MCF 10A (cell line): ENCODE results near the gene PLEKHJ1. TPM values are rescaled to one million over a fixed set of nuclear protein-coding genes. Genes with fewer than 3 reads are reported as not detected.
"Not testable (repeated sequence)": the region's sequence is repeated elsewhere in the genome, so short reads cannot be mapped to it uniquely, and the experiment has no call there.

Source experiments
- BruUV-seq: library from RNA; stranded (reverse); fragments of 400-500 nt; replicated peaks from 2 replicates; lab custom pipeline; 2021; lab: Mats Ljungman, UMichigan
- CTCF ChIA-PET: fragments of 300-600 bp; sonication (Branson Sonifier 250); formaldehyde crosslinking; extraction: SDS; loops from one replicate; lab custom pipeline; 2021; ENCODE audit warnings: antibody characterized with exemption, inconsistent platforms; lab: Yijun Ruan, JAX
- POLR2A ChIA-PET: fragments of 300-600, 350-650 bp; sonication (Branson Sonifier 250); formaldehyde crosslinking; extraction: SDS; loops from one replicate; lab custom pipeline; 2020; ENCODE audit warnings: antibody characterized with exemption, inconsistent platforms; lab: Yijun Ruan, JAX
- DNase-seq: peaks from one replicate; pipeline ENCODE4 v3.0.0-alpha.2; 2018; ENCODE audit not compliant: unreplicated experiment
- H3K27ac Mint-ChIP-seq: one replicate; pipeline ENCODE4 v1.8.0; 2022; ENCODE audit warnings: mild to moderate bottlenecking, low read depth, mixed read lengths; ENCODE audit not compliant: unreplicated experiment
- H3K27me3 Mint-ChIP-seq: one replicate; pipeline ENCODE4 v1.8.0; 2022; ENCODE audit warnings: mixed read lengths; ENCODE audit not compliant: insufficient read depth, unreplicated experiment
- H3K36me3 Mint-ChIP-seq: one replicate; pipeline ENCODE4 v1.8.0; 2022; ENCODE audit warnings: mild to moderate bottlenecking, moderate library complexity, mixed read lengths; ENCODE audit not compliant: insufficient read depth, unreplicated experiment
- H3K4me1 Mint-ChIP-seq: one replicate; pipeline ENCODE4 v1.8.0; 2022; ENCODE audit warnings: mixed read lengths; ENCODE audit not compliant: insufficient read depth, unreplicated experiment
- H3K4me3 Mint-ChIP-seq: one replicate; pipeline ENCODE4 v1.8.0; 2022; ENCODE audit warnings: mild to moderate bottlenecking, moderate library complexity, mixed read lengths; ENCODE audit not compliant: unreplicated experiment
- H3K9me3 Mint-ChIP-seq: one replicate; pipeline ENCODE4 v1.8.0; 2022; ENCODE audit warnings: mixed read lengths; ENCODE audit not compliant: unreplicated experiment
- intact Hi-C: fragments of 100-400 bp; cut with micrococcal nuclease; formaldehyde crosslinking; loops from 2 replicates; pipeline ENCODE4 v1.14.1; 2022
- total RNA-seq: library from RNA; stranded (reverse); gene quantifications from 2 replicates; pipeline ENCODE4 v1.2.3, GENCODE V29; 2022
- TF ChIP-seq, protein P1 (sequence below): fragments of 200-600 bp; IDR thresholded peaks from one replicate; pipeline ENCODE4 v1.8.0; 2022; ENCODE audit warnings: antibody characterized with exemption, mild to moderate bottlenecking; ENCODE audit not compliant: unreplicated experiment

Gene PLEKHJ1
- total RNA-seq, 1 experiment from 2014 or later: 54.1 TPM

DNA sequence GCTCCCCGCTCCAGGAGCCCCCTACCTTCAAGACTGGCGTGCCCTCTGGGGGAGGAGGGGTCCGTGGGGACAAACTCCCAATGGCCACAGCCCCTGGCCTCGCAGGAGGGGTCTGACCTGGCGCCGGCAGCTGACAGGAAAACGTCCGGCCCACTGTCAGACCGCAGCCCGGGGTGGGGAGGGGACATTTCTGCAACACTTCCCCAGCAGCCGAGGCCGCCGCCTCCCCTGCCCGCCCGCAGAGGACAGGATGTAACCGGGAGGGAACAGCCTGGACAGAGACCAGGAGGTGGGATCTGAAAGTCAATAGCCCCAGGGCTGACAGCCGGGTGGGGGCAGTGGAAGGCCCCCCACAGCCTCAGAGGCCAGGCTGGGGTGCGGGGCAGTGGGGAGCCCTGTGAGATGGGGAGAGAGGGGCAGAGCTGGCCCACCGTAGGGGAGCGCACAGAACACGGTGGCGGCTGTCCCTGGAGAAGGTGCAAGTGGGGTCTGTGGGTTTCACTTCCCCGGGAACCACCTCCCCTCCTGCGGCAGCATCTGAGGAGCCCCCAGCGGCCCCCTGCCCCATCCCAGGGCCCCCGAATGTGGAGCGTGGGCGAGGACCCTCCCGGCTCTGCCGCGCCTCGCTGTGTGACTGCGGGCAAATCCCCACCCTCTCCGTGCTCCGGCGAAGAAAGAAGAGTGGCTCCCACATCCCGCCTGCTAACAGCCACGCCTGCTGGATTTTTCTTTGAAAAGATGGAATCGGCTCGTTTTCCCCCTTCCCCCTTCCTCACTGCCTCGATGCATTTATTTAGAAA lies 46.1 kb upstream of the PLEKHJ1 start, which contains the start of gene PEAK3:
Gene PEAK3, minus strand, starts transcription at position 114 of the 800 bp plus-strand sequence. CDS start 1,244 bp downstream, outside the sequence.
- no peak for DNase-seq
- H3K4me1 Mint-ChIP-seq: no peaks in the 10 kb centered on the region
- POLR2A ChIA-PET: no interaction called here
- CTCF ChIA-PET: interaction anchor here (0.6 to 0.8 kb wide), 2 partner anchors 110 to 167 kb away, joined by 3 to 4 read pairs; no protein-coding TSS in a partner anchor
- no peaks in the 10 kb centered on the region for H3K9me3 Mint-ChIP-seq
- H3K27ac Mint-ChIP-seq: no peak within 1 kb of the TSS
- TF ChIP-seq, protein P1, sequence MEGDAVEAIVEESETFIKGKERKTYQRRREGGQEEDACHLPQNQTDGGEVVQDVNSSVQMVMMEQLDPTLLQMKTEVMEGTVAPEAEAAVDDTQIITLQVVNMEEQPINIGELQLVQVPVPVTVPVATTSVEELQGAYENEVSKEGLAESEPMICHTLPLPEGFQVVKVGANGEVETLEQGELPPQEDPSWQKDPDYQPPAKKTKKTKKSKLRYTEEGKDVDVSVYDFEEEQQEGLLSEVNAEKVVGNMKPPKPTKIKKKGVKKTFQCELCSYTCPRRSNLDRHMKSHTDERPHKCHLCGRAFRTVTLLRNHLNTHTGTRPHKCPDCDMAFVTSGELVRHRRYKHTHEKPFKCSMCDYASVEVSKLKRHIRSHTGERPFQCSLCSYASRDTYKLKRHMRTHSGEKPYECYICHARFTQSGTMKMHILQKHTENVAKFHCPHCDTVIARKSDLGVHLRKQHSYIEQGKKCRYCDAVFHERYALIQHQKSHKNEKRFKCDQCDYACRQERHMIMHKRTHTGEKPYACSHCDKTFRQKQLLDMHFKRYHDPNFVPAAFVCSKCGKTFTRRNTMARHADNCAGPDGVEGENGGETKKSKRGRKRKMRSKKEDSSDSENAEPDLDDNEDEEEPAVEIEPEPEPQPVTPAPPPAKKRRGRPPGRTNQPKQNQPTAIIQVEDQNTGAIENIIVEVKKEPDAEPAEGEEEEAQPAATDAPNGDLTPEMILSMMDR: no peak
- intact Hi-C loops: no loop called here
- BruUV-seq: no TSS peak
- no peak within 1 kb of the TSS for H3K4me3 Mint-ChIP-seq
- H3K27me3 Mint-ChIP-seq: no peaks in the 10 kb centered on the region
- peaks cover 12% of the 10 kb centered on the region for H3K36me3 Mint-ChIP-seq

DNA sequence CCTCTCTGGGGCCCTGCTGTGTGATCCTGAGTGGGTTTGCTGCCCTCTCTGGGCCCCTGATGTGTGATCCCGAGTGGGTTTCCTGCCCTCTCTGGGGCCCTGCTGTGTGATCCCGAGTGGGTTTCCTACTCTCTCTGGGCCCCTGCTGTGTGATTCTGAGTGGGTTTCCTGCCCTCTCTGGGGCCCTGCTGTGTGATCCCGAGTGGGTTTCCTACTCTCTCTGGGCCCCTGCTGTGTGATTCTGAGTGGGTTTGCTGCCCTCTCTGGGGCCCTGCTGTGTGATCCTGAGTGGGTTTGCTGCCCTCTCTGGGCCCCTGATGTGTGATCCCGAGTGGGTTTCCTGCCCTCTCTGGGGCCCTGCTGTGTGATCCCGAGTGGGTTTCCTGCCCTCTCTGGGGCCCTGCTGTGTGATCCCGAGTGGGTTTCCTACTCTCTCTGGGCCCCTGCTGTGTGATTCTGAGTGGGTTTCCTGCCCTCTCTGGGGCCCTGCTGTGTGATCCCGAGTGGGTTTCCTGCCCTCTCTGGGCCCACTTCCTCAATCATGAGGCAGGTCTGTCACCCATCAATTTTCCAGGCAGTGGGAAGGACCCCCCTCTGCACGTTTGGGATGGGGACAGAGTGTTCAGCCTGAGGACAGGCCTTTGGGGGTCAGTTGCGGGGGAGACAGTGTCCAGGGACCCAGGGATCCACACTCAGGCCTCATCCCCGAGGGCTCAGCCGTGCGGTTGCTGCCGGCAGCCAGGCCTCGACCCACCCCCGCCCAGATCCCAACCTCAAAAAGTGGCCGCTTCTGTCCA lies 45.3 kb upstream of the PLEKHJ1 start:
- intact Hi-C loops, H3K9me3 Mint-ChIP-seq, H3K4me1 Mint-ChIP-seq, H3K4me3 Mint-ChIP-seq, DNase-seq, CTCF ChIA-PET, H3K27ac Mint-ChIP-seq, BruUV-seq, H3K27me3 Mint-ChIP-seq, POLR2A ChIA-PET: not testable (repeated sequence)
- H3K36me3 Mint-ChIP-seq: peaks cover 15% of the 10 kb centered on the region

DNA sequence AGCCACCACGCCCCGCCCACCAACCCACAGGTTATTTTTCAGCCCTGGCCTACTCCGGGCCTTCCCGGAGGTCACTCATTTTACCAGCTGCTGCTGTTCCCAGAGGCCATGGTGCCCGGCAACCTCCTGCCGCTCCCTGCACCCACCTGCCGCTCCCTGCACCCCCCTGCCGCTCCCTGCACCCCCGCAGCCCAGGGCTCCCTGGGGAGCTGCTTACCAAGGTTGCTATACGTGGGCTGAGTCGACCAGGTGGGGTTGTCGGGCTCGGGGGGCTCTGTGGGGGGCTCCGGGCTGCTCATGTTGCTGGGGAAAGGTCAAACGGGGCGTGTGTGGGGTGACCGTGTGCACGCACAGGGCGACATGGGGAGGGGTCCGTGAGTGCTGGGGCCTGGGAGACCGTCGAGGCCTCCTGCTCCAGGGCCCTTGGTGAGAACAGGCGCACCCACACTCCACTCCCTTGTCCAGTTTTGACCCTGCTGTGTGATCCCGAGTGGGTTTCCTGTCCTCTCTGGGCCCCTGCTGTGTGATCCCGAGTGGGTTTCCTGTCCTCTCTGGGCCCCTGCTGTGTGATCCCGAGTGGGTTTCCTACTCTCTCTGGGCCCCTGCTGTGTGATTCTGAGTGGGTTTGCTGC lies 44.6 kb upstream of the PLEKHJ1 start:
- ChIA-PET POLR2A (interaction anchor here (1.0 kb wide), 1 partner anchor 13 kb away, joined by 3 read pairs; no protein-coding TSS in a partner anchor), CTCF (no interaction called here)
- H3K27me3 Mint-ChIP-seq: no peaks in the 10 kb centered on the region
- no peak overlapping the region for H3K4me3 Mint-ChIP-seq
- H3K9me3 Mint-ChIP-seq: no peaks in the 10 kb centered on the region
- H3K27ac Mint-ChIP-seq: no peak overlapping the region
- DNase-seq: no peak
- no peaks in the 10 kb centered on the region for H3K4me1 Mint-ChIP-seq
- BruUV-seq: no TSS peak
- intact Hi-C loops: no loop called here
- TF ChIP-seq, protein P1: no peak
- H3K36me3 Mint-ChIP-seq: peaks cover 15% of the 10 kb centered on the region

DNA sequence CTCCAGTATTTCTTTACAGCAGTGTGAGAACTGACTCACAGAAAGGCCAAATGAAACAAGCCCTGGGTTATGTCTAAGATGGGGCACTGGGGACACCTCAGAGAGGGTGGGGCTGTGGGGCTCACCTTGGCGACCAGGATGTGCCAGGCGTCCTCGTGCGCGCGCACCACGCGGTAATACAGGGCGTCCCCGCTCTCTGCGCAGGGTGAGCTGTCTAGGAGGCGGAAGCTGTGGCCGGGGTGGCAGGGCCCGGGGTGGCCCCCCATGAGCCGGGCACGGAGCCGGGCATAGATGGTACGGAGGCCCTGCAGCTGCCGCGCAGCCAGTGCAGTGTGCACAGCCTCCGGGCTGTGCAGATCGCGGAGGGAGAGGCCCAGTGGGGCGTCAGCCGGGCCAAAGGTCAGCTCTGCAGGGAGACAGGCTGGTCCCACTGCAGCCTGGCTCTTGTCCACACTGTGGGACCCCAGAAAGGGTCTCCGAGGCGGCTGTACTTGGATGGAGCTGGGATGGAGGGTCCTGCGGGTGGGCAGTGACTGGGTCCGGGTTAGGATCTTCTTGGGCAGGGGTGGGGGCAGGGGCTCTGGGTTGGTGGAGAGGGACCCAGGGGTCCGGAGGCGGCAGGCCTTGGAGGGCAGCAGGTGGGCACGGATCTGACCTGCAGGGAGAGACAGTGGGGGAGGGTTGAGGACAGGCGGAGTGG lies 42.5 kb upstream of the PLEKHJ1 start:
- peaks cover 6% of the 10 kb centered on the region for H3K4me1 Mint-ChIP-seq
- intact Hi-C loops: loop anchor here (10.0 kb wide), 1 partner anchor 336 kb away; no protein-coding TSS in a partner anchor
- DNase-seq: no peak
- no peak overlapping the region for H3K27ac Mint-ChIP-seq
- peaks cover 29% of the 10 kb centered on the region for H3K36me3 Mint-ChIP-seq
- CTCF ChIA-PET: no interaction called here
- BruUV-seq: no TSS peak
- H3K9me3 Mint-ChIP-seq: no peaks in the 10 kb centered on the region
- no peak overlapping the region for H3K4me3 Mint-ChIP-seq
- TF ChIP-seq, protein P1: no peak
- POLR2A ChIA-PET: interaction anchor here (1.2 kb wide), 1 partner anchor 9 kb away, joined by 3 read pairs; no protein-coding TSS in a partner anchor
- no peaks in the 10 kb centered on the region for H3K27me3 Mint-ChIP-seq
